NCI-H345 treated with DMSO at 0.1 percent for 48 hours (cell line): ENCODE measurements around the gene CFAP77.
"Not testable (repeated sequence)": the region's sequence is repeated elsewhere in the genome, so short reads cannot be mapped to it uniquely, and the experiment has no call there.

Source experiments
- DNase-seq: peaks from one replicate; lab custom pipeline; 2025; ENCODE audit not compliant: unreplicated experiment; lab: John Stamatoyannopoulos, UW

Gene CFAP77

DNA sequence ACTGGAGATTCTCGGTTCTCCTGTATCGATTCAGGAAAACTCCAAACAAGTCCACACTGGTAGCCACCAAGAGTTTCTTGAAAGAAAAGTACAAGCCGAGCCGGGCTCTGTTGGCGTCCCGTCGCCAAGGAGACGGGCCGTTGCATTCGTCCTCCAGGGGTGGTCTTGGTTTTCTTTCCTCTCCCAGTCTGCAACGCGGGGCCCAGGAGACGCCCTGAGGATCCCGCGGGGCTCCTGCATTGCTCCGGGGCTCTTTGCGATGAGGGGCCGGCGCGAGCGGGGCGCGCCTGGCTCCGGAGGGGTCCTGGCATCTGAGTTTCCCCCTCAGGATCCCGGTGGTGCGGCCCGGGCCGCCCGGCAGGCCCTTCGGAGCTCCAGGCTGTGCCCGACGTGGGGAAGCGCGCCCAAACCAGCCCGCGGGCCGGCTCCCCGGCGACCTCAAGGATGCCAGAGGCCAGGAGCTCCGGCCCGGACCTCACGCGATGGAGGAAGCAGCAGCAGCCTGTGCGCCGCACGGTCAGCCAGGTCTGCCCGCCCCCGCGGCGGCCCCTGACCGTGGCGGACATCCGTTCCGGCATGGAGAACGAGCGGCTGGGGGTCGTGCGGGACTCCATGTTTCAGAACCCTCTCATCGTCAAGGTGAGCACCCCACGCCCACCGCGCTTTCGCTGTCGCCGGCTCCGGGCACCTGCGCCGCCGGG lies at the start of gene CFAP77:
TSS of gene CFAP77 (plus strand) at position 384 of the 701 bp plus-strand sequence. CDS start at position 445, 61 bp downstream.
- DNase-seq: peak; percentile 50

- DNase-seq: no peak
These were observed 45.9 kb upstream of the CFAP77 start for GRCh38 chr9:132364068-132364467.

- DNase-seq: no peak
These were observed 44.0 kb upstream of the CFAP77 start for GRCh38 chr9:132365986-132366385.

GRCh38 chr9:132366481-132366880 lies 43.5 kb upstream of the CFAP77 start:
- no peak for DNase-seq

GRCh38 chr9:132367613-132368313 lies 42.2 kb upstream of the CFAP77 start:
- no peak for DNase-seq

DNA sequence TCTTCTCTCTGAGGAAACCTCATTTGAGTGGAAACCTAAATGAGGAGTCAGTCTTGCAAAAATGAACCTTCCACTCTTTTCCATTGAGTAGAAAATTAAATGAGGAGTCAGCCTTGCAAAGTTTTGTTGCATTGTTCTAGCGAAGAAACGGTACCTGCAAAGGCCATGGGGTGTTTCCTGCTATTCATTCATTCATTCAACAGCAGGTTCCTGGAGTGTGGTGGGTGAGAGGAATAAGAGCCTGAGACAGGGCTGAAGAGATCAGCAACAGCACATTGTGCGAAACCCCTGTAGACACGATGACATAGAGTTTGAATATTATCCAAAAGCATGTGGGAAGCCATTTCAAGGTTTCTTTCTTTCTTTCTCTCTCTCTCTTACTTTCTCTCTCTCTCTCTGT lies 40.6 kb upstream of the CFAP77 start:
- no peak for DNase-seq

- DNase-seq: no peak
These were observed 39.4 kb upstream of the CFAP77 start for GRCh38 chr9:132370592-132370991.

DNA sequence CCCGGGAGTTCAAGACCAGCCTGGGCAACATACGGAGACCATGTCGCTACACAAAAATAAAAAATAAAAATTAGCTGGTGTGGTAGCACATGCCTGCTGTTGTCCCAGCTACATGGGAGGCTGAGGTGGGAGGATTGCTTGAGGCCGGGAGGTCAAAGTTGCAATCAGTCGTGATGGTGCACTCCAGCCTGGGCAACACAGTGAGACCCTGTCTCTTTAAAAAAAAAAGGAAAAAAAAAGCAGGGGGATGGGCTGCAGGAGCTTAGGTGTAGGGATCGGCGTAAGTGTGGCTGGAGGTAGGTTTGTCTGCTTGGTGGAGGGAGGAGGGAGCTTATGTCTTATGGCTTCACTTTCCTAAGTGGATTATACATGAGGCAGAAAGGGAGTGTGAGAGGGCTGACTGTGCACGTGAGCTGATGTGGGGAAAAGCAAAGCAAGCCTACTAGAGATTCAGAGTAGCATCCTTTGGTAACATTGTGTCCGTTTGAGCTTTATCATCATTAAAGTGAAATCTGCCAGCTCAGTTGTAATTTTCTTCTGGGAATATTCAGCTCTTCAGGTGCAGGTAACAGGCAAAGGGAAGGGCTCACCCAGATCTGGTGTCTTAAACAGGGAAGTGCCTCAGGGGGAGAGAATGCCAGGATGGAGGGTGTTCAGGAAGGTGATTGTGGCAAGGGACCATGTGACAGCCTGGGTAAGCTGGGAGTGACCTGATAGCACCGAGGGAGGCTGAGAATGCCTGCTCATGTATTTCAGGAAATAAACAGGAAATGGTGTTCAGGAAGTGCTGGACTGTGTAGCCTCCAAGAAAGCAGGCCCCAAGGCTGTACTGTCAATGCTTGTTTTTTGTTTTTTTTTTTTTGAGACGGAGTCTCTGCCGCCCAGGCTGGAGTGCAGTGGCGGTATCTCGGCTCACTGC lies 37.6 kb upstream of the CFAP77 start:
- no peak for DNase-seq

DNA sequence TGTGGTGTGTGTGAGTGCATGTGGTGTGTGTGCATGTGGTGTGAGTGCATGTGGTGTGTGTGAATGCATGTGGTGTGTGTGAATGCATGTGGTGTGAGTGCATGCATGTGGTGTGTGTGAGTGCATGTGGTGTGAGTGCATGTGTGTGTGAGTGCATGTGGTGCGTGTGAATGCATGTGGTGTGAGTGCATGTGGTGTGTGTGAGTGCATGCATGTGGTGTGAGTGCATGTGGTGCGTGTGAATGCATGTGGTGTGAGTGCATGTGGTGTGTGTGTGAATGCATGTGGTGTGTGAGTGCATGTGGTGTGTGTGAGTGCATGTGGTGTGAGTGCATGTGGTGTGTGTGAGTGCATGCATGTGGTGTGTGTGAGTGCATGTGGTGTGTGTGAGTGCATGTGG lies 32.2 kb upstream of the CFAP77 start:
- not testable (repeated sequence) for DNase-seq

GRCh38 chr9:132378416-132378815 lies 31.6 kb upstream of the CFAP77 start:
- not testable (repeated sequence) for DNase-seq

DNA sequence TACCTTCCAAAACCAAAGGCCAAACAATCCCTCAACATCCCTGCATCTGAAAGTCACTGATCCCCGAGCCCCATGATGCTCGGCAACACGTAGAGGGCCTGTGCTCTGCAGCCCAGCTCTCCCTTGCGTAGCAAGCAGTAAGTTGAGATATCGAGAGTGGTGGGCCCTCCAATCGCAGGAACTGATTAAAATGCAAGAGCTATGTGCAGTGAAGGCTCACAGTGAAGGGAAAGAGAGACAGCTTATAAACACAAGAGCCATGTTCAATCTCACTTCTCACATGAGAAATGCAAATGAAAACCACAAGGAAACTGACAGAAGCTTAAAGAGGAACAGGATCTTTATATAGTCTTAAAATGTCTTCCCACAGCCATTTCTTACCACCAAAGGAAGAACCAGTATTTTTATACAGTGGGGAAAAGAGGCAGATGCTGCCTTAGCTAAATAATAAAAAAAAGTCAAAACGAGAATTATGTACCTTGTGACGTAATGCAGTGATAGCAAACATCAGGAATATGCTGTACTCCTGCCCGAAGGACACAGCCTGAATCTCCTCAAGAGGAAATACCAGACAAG lies 28.0 kb upstream of the CFAP77 start:
- no peak for DNase-seq

GRCh38 chr9:132383462-132383883 lies 26.5 kb upstream of the CFAP77 start:
- DNase-seq: no peak

- DNase-seq: no peak
These were observed 25.6 kb upstream of the CFAP77 start for GRCh38 chr9:132384376-132384775.

DNA sequence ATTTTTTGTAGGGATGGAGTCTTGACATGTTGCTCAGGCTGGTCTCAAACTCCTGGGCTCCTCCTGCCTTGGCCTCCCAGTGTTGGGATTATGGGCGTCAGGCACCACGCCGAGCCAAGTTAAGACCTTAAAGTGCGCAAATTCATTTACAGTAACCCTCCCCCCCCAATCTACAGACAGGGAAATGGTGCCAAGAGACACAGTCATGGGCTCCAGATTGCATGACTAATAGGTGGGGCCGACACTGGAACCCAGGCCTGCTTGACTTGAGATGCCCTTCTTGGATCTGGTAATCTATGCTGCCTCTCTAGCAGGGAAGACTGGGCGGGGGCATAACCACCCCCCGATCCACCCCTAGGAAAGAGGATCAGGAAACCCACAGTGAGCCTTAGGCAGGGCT lies 22.9 kb upstream of the CFAP77 start:
- DNase-seq: no peak

GRCh38 chr9:132390966-132391365 lies 19.0 kb upstream of the CFAP77 start:
- DNase-seq: no peak

- DNase-seq: no peak
These were observed 18.6 kb upstream of the CFAP77 start for GRCh38 chr9:132391449-132391848.

DNA sequence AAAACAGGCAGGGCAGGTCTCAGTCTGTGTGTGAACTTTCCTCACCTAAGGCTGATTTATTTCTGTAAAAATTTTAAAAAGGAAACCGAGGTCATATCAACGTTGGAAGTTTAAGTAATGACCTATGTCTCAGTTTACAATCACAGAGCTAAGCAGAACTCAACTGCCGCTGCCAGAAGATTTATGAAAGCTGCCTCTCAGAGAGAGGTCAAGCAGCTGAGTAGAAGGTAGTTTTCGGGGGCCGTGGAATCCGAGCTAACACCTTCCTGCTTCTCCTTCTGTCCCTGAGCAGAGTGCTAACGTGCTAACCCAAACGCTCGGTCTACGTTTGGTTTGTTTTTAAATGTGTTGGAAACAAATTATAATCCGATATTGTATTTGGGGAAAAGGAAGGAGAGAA lies 14.5 kb upstream of the CFAP77 start:
- DNase-seq: no peak

DNA sequence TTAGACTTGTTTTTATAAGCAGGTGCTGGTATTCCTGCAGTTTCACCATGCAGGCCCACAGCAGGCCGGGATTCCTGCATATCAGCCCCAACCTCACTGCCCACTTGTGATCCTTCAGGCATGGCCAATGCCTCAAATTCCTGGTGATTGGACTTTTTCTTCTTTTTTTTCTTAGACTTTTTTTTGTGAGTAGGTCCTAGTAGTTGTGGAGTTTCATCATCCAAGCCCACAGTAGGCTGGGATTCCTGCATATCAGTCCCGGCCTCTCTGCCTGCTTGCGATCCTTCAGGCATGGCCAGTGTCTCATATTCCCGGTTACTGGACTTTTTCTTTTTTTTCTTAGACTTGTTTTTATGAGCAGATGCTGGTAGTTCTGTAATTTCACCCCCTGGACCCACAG lies 8.2 kb upstream of the CFAP77 start:
- no peak for DNase-seq

DNA sequence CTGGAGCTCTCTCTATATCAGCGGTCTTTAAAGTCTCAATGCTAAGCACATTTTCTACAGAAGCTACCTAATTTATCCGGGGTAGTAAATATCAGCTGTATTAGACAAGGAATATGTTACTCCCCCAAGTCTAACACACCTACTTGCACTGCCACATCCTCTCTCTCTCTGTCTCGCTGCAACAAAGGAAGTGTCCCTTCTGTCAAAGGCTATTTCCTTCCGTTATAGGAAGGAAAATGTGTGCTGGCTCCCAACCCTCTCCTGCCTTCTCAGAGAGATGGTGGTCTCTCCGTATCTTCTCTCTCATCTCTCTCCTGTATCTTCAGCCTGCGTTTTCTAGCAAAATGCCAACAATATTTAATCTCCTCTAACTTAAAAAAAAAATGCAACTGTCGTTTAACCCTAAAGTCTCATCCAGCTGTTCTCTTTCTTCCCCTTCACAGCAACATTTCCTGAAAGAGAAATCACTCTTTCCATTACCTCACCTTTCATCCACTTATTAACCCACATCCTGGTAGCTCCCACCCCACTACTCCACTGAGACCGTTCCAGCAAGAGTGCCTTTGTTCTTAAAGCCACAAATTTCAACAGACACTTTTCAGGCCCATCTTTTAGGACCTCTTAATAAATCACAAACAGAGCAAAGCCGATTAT lies 5.7 kb upstream of the CFAP77 start:
- DNase-seq: no peak

- DNase-seq: peak; percentile 89
These were observed 3.4 kb upstream of the CFAP77 start, which contains the start of gene TTF1 for GRCh38 chr9:132406554-132407122. Gene TTF1 (minus strand): TSS chr9:132406840. CDS start chr9:132402821, 4,019 bp downstream.
